Measurements from ENCODE around the gene RAD23A. TPM values are rescaled to one million over a fixed set of nuclear protein-coding genes. Genes with fewer than 3 reads are reported as not detected.
"Not testable (repeated sequence)": the region's sequence is repeated elsewhere in the genome, so short reads cannot be mapped to it uniquely, and the experiment has no call there.

The RAD23A gene
- total RNA-seq, 1 donor from 2014 or later = 37.7 TPM

DNA sequence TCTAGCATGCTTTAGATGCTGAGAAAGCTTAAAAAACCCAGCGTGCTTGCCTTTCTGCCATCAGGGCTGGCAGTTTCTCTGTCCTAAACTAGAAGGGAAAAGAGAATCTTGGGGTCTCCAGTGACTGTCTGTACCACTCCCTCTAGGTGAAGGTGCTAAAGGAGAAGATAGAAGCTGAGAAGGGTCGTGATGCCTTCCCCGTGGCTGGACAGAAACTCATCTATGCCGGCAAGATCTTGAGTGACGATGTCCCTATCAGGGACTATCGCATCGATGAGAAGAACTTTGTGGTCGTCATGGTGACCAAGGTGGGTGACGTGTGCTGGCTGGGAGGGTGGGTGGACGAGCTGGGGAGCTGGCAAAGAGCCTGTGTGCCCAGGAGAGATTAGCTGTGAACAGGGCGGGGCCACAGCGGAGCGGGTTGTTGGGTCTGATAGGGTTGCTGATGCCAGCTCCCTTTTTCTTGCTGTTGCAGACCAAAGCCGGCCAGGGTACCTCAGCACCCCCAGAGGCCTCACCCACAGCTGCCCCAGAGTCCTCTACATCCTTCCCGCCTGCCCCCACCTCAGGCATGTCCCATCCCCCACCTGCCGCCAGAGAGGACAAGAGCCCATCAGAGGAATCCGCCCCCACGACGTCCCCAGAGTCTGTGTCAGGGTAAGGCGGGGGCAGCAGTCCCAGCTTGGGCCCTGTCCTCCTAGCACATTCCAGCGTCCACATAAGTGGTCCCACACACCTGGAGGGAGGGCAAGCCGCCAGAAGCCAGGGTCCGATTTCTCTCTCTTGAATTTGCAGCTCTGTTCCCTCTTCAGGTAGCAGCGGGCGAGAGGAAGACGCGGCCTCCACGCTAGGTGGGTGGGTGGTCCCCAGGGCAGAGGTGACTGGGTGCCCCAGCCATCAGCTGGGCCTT is 2.3 kb downstream of the RAD23A start:
- H3K4me3 Mint-ChIP-seq = peak overlapping the region; percentile 50
- H3K27ac Mint-ChIP-seq = no peak overlapping the region
- peaks cover 23% of the 10 kb centered on the region for H3K79me2 ChIP-seq (ENCODE audit: low read depth)

GRCh38 chr19:12948612-12949362 is 3.1 kb downstream of the RAD23A start:
- Histone ChIP-seq H3K9ac (no peak overlapping the region), H3K27ac (no peak overlapping the region), H4K20me1 (ENCODE audit: low read depth) (peaks cover 24% of the 10 kb centered on the region), H3K36me3 (no peaks in the 10 kb centered on the region), H3K4me3 (no peak overlapping the region), H3K79me2 (ENCODE audit: low read depth) (peaks cover 23% of the 10 kb centered on the region), H3F3A (ENCODE audit: low read depth) (peaks cover 53% of the 10 kb centered on the region), H3K27me3 (no peaks in the 10 kb centered on the region), H3K9me3 (ENCODE audit: low read depth) (no peaks in the 10 kb centered on the region), H3K4me2 (no peak overlapping the region), H2AFZ (replicated peaks) (no peak overlapping the region), H3K4me1 (peaks cover 4% of the 10 kb centered on the region)
- Mint-ChIP-seq H3K4me1 (peaks cover 12% of the 10 kb centered on the region), H3K36me3 (peaks cover 28% of the 10 kb centered on the region), H3K4me3 (peak overlapping the region; percentile 50), H3K27ac (no peak overlapping the region), H3K9me3 (no peaks in the 10 kb centered on the region), H3K27me3 (ENCODE audit: insufficient read depth, low read depth) (peaks cover 17% of the 10 kb centered on the region)
- TF ChIP-seq CTCF (IDR thresholded peaks at IDR 0.05) (no peak), EZH2 (IDR thresholded peaks at IDR 0.05) (no peak), EZH2phosphoT487 (IDR thresholded peaks at IDR 0.05) (no peak)
- DNase-seq (ENCODE audit: low spot score) = no peak

More for the DNA sequence above, 2.3 kb downstream of the RAD23A start:
- H3K9ac ChIP-seq = no peak overlapping the region
- H3F3A ChIP-seq (ENCODE audit: low read depth) = peaks cover 54% of the 10 kb centered on the region
- peaks cover 15% of the 10 kb centered on the region for H4K20me1 ChIP-seq (ENCODE audit: low read depth)
- H3K9me3 ChIP-seq (ENCODE audit: low read depth) = no peaks in the 10 kb centered on the region
- no peaks in the 10 kb centered on the region for H3K9me3 Mint-ChIP-seq
- no peaks in the 10 kb centered on the region for H3K27me3 ChIP-seq
- H3K4me3 ChIP-seq = no peak overlapping the region
- no peak overlapping the region for H2AFZ ChIP-seq (replicated peaks)
- H3K36me3 Mint-ChIP-seq = peaks cover 33% of the 10 kb centered on the region
- peaks cover 20% of the 10 kb centered on the region for H3K27me3 Mint-ChIP-seq (ENCODE audit: insufficient read depth, low read depth)
- H3K36me3 ChIP-seq = no peaks in the 10 kb centered on the region
- H3K27ac ChIP-seq = no peak overlapping the region
- H3K4me1 Mint-ChIP-seq = peaks cover 18% of the 10 kb centered on the region
- peaks cover 4% of the 10 kb centered on the region for H3K4me1 ChIP-seq
- H3K4me2 ChIP-seq = no peak overlapping the region
- TF ChIP-seq CTCF (IDR thresholded peaks at IDR 0.05) (no peak), EZH2 (IDR thresholded peaks at IDR 0.05) (no peak), EZH2phosphoT487 (IDR thresholded peaks at IDR 0.05) (no peak)
- no peak for DNase-seq (ENCODE audit: low spot score)

GRCh38 chr19:12949363-12950283 is 4.0 kb downstream of the RAD23A start:
- Histone ChIP-seq H3F3A (ENCODE audit: low read depth) (peaks cover 53% of the 10 kb centered on the region), H3K9ac (no peak overlapping the region), H3K36me3 (no peaks in the 10 kb centered on the region), H4K20me1 (ENCODE audit: low read depth) (peaks cover 26% of the 10 kb centered on the region), H3K4me2 (no peak overlapping the region), H3K27me3 (no peaks in the 10 kb centered on the region), H3K9me3 (ENCODE audit: low read depth) (no peaks in the 10 kb centered on the region), H3K79me2 (ENCODE audit: low read depth) (peaks cover 24% of the 10 kb centered on the region), H3K27ac (no peak overlapping the region), H3K4me3 (no peak overlapping the region), H2AFZ (replicated peaks) (no peak overlapping the region), H3K4me1 (peaks cover 4% of the 10 kb centered on the region)
- Mint-ChIP-seq H3K4me3 (peak overlapping the region; percentile 59), H3K27me3 (ENCODE audit: insufficient read depth, low read depth) (peaks cover 15% of the 10 kb centered on the region), H3K9me3 (no peaks in the 10 kb centered on the region), H3K27ac (no peak overlapping the region), H3K4me1 (peaks cover 14% of the 10 kb centered on the region), H3K36me3 (peaks cover 27% of the 10 kb centered on the region)
- DNase-seq (ENCODE audit: low spot score) = no peak
- no peak for TF ChIP-seq CTCF (IDR thresholded peaks at IDR 0.05)
- TF ChIP-seq EZH2 (IDR thresholded peaks at IDR 0.05) = no peak
- no peak for TF ChIP-seq EZH2phosphoT487 (IDR thresholded peaks at IDR 0.05)

- H3K9me3 ChIP-seq (ENCODE audit: low read depth); H3K4me1 ChIP-seq; H3K4me2 ChIP-seq; H3K9ac ChIP-seq; H3K27me3 ChIP-seq; H3K27me3 Mint-ChIP-seq (ENCODE audit: insufficient read depth, low read depth); H3K36me3 ChIP-seq; H3K27ac ChIP-seq; H3K9me3 Mint-ChIP-seq; H3K4me3 ChIP-seq; H3K27ac Mint-ChIP-seq; DNase-seq (ENCODE audit: low spot score); H2AFZ ChIP-seq (replicated peaks): not testable (repeated sequence)
- Histone ChIP-seq H3F3A (ENCODE audit: low read depth) (peaks cover 52% of the 10 kb centered on the region), H3K79me2 (ENCODE audit: low read depth) (peaks cover 39% of the 10 kb centered on the region), H4K20me1 (ENCODE audit: low read depth) (peaks cover 23% of the 10 kb centered on the region)
- Mint-ChIP-seq H3K36me3 (peaks cover 24% of the 10 kb centered on the region), H3K4me3 (peak overlapping the region; percentile 65), H3K4me1 (peaks cover 16% of the 10 kb centered on the region)
These were observed 6.4 kb downstream of the RAD23A start for GRCh38 chr19:12952050-12952449.

All from neural progenitor cell (in vitro differentiated cells).